Ishikawa (cell line): ENCODE results near the gene SMYD3.
A peak's percentile ranks its signal among the peaks of the same experiment; 100 is the strongest.

Source experiments
- CEBPB ChIP-seq: IDR thresholded peaks from 2 replicates; pipeline ENCODE4 v1.6.1; 2012
- CREB1 ChIP-seq: IDR thresholded peaks from 2 replicates; pipeline ENCODE4 v1.6.1; 2012; ENCODE audit warnings: low read depth
- EGR1 ChIP-seq: IDR thresholded peaks from 2 replicates; pipeline ENCODE4 v1.6.1; 2012
- EP300 ChIP-seq: IDR thresholded peaks from 2 replicates; pipeline ENCODE4 v1.6.1; 2012; ENCODE audit warnings: borderline replicate concordance
- FOXM1 ChIP-seq: IDR thresholded peaks from 2 replicates; pipeline ENCODE4 v1.6.1; 2012; ENCODE audit warnings: low read depth, borderline replicate concordance
- MAX ChIP-seq: IDR thresholded peaks from 2 replicates; pipeline ENCODE4 v1.6.1; 2012
- NFIC ChIP-seq: IDR thresholded peaks from 2 replicates; pipeline ENCODE4 v1.6.1; 2012
- RAD21 ChIP-seq: IDR thresholded peaks from 2 replicates; pipeline ENCODE4 v1.6.1; 2012; ENCODE audit warnings: low read depth
- REST ChIP-seq: IDR thresholded peaks from 2 replicates; pipeline ENCODE4 v1.6.1; 2012; ENCODE audit warnings: low read depth, mild to moderate bottlenecking
- TAF1 ChIP-seq: IDR thresholded peaks from 2 replicates; pipeline ENCODE4 v1.6.1; 2012; ENCODE audit warnings: low read depth, mild to moderate bottlenecking
- TCF12 ChIP-seq: IDR thresholded peaks from 2 replicates; pipeline ENCODE4 v1.6.1; 2012; ENCODE audit warnings: low read depth
- TEAD4 ChIP-seq: IDR thresholded peaks from 2 replicates; pipeline ENCODE4 v1.6.1; 2012
- YY1 ChIP-seq: IDR thresholded peaks from 2 replicates; pipeline ENCODE4 v1.6.1; 2012; ENCODE audit warnings: low read depth
- ZBTB7A ChIP-seq: IDR thresholded peaks from 2 replicates; pipeline ENCODE4 v1.6.1; 2012; ENCODE audit warnings: low read depth
- TF ChIP-seq, protein P1 (sequence below): IDR thresholded peaks from 2 replicates; pipeline ENCODE4 v1.6.1; 2012

SMYD3 gene

GRCh38 chr1:245888809-245889208 is 618.3 kb downstream of the SMYD3 start:
- TF ChIP-seq CEBPB (0 out of 2 replicates have a peak, but pooled peaks have one; percentile 7), YY1 (no peak), ZBTB7A (no peak), EGR1 (no peak), RAD21 (peak; percentile 40; the same call in 1 of the 2 replicates), MAX (no peak), TCF12 (no peak)
- TF ChIP-seq, protein P1, sequence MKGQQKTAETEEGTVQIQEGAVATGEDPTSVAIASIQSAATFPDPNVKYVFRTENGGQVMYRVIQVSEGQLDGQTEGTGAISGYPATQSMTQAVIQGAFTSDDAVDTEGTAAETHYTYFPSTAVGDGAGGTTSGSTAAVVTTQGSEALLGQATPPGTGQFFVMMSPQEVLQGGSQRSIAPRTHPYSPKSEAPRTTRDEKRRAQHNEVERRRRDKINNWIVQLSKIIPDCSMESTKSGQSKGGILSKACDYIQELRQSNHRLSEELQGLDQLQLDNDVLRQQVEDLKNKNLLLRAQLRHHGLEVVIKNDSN: no peak

GRCh38 chr1:245887829-245888228 is 619.2 kb downstream of the SMYD3 start:
- TF ChIP-seq TCF12 (no peak), REST (no peak), MAX (no peak), ZBTB7A (no peak), EP300 (no peak), NFIC (no peak), EGR1 (no peak), YY1 (no peak), TAF1 (no peak), FOXM1 (no peak), CREB1 (no peak), TEAD4 (no peak), RAD21 (no peak), CEBPB (no peak)

- TF ChIP-seq MAX (no peak), TCF12 (no peak), EGR1 (no peak), TAF1 (no peak), CEBPB (no peak)
- TF ChIP-seq, protein P1: no peak
Observed at GRCh38 chr1:245881767-245882391, 625.2 kb downstream of the SMYD3 start.

GRCh38 chr1:245880754-245881403 is 626.2 kb downstream of the SMYD3 start:
- TF ChIP-seq TAF1: no peak
- TF ChIP-seq CREB1: no peak
- TF ChIP-seq TEAD4: no peak
- no peak for TF ChIP-seq ZBTB7A
- no peak for TF ChIP-seq REST
- no peak for TF ChIP-seq CEBPB
- no peak for TF ChIP-seq RAD21
- no peak for TF ChIP-seq NFIC

DNA sequence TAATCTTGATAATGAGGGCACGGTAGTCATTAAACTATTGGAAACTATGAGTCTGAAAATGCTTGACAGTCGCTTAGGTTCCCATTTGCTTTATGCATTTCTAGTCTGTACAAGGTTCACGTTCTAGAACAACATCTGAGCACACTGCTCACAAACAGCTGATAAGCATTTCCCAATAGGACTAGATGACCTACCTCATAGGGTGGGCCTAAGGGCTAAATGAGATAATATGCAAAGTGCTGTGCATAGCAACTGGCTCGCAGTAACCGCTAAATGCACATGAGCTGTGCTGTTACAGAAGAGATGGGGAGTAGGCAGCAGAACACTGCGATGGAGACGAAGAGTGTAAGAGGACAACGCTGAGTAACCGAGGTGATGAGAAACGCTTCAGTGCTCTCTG is 628.0 kb downstream of the SMYD3 start:
- no peak for TF ChIP-seq TEAD4
- TF ChIP-seq NFIC: no peak
- TF ChIP-seq RAD21: no peak
- TF ChIP-seq EGR1: no peak
- no peak for TF ChIP-seq REST
- TF ChIP-seq FOXM1: no peak
- TF ChIP-seq ZBTB7A: no peak
- no peak for TF ChIP-seq CEBPB
- TF ChIP-seq, protein P1: no peak
- no peak for TF ChIP-seq YY1
- no peak for TF ChIP-seq MAX
- no peak for TF ChIP-seq CREB1
- TF ChIP-seq TAF1: no peak
- TF ChIP-seq TCF12: no peak
